GM10248 (cell line): Measurements from ENCODE around the gene CAMTA1.

Source experiments
- CTCF ChIA-PET: fragments of 300-600 bp; sonication (Branson Sonifier 250); formaldehyde crosslinking; extraction: SDS; loops from one replicate; lab custom pipeline; 2021; ENCODE audit warnings: antibody characterized with exemption; lab: Yijun Ruan, JAX
- POLR2A ChIA-PET: fragments of 350-650 bp; sonication (Branson Sonifier 250); formaldehyde crosslinking; extraction: SDS; loops from one replicate; lab custom pipeline; 2020; ENCODE audit warnings: antibody characterized with exemption; lab: Yijun Ruan, JAX
- DNase-seq: peaks from one replicate; pipeline ENCODE4 v3.0.0; 2012; ENCODE audit errors: extremely low spot score
- CTCF ChIP-seq: IDR thresholded peaks from 2 replicates; pipeline ENCODE4 v1.5.1; 2012; ENCODE audit warnings: mild to moderate bottlenecking, low read depth; ENCODE audit errors: extremely low read depth, missing control alignments, control extremely low read depth

CAMTA1 gene

GRCh38 chr1:7572654-7573152, 787.4 kb downstream of the CAMTA1 start:
- no peak for DNase-seq
- POLR2A ChIA-PET, result no interaction called here
- CTCF ChIA-PET, result no interaction called here

GRCh38 chr1:7573481-7573880, 788.2 kb downstream of the CAMTA1 start:
- ChIA-PET POLR2A (no interaction called here), CTCF (no interaction called here)
- no peak for TF ChIP-seq CTCF
- no peak for DNase-seq

More at GRCh38 chr1:7572654-7573152, 787.4 kb downstream of the CAMTA1 start:
- no peak for TF ChIP-seq CTCF

GRCh38 chr1:7574121-7575040, 789.1 kb downstream of the CAMTA1 start:
- no peak for DNase-seq
- no peak for TF ChIP-seq CTCF
- POLR2A ChIA-PET, result interaction anchor here (0.6 kb wide), 1 partner anchor 29 kb away, joined by 3 read pairs; no protein-coding TSS in a partner anchor
- CTCF ChIA-PET, result no interaction called here

GRCh38 chr1:7575041-7575400, 789.8 kb downstream of the CAMTA1 start:
- ChIA-PET POLR2A (interaction anchor here (0.6 kb wide), 1 partner anchor 29 kb away, joined by 3 read pairs; no protein-coding TSS in a partner anchor), CTCF (no interaction called here)
- no peak for TF ChIP-seq CTCF
- no peak for DNase-seq

GRCh38 chr1:7576946-7577657, 791.8 kb downstream of the CAMTA1 start:
- ChIA-PET CTCF (no interaction called here), POLR2A (no interaction called here)
- no peak for DNase-seq
- no peak for TF ChIP-seq CTCF

- CTCF ChIA-PET, result no interaction called here
- no peak for TF ChIP-seq CTCF
- POLR2A ChIA-PET, result no interaction called here
- DNase-seq, result no peak
Measured at GRCh38 chr1:7578206-7578605, 793.0 kb downstream of the CAMTA1 start.
